Erythroblast (primary cell): ENCODE results near the gene TEAD1.

Experiments
- GATA1 ChIP-seq: IDR thresholded peaks from 2 replicates; pipeline ENCODE4 v1.6.1; 2011; ENCODE audit warnings: low read depth, mild to moderate bottlenecking, control low read depth, low read length, moderate library complexity
- POLR2A ChIP-seq: IDR thresholded peaks from 2 replicates; pipeline ENCODE4 v1.6.1; 2011; ENCODE audit warnings: mild to moderate bottlenecking, low read length

- no peak for TF ChIP-seq POLR2A
- TF ChIP-seq GATA1 = no peak
These were observed 158.4 kb downstream of the TEAD1 start for GRCh38 chr11:12832480-12833224.
